ENCODE results near the gene PDE6D. TPM values are rescaled to one million over a fixed set of nuclear protein-coding genes. Genes with fewer than 3 reads are reported as not detected.
"Not testable (repeated sequence)": the region's sequence is repeated elsewhere in the genome, so short reads cannot be mapped to it uniquely, and the experiment has no call there.

PDE6D gene
- total RNA-seq, 2 experiments from 2014 or later: 23.6 to 26.4 TPM

DNA sequence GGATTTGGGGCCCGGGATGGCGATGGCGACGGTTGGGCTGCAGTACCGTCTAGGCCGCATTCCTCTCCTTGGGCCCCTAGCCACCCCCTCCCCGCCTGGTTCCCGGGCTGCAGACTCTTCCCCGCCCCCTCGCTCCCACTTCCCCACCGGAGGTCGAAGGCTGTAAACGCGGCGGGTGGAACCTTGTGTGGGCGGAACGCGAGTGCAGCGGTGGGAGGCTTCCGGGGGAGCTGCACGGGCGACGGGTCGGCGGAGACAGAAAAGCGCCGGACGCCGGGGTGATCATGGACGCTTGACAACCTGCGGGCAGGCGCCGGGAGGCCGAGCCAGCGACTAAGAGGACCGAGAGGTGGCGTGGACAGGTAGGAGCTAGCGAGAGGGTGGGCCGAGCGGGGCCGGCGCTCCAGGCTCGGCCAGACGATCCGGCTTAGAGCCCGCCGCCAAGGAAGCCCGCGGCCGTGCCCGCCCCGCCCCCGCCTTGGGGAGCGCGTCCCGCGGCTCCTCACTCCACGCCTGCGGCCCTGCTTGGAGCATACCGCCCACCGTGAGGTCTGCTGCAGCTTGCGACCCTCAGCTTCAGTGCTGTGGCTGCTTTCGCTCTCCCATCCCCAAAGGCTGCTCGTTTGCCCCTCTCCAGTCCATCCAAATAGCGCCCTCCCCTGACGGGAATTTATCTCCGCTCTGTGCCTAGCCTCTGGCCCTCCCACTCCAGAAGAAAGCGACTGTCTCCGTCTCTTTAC lies 5.3 kb upstream of the PDE6D start, which contains the start of gene COPS7B:
TSS of gene COPS7B (plus strand) at position 269 of the 740 bp plus-strand sequence. CDS start 2,126 bp downstream, outside the sequence.
- DNase-seq: peak; percentile 88
- no peaks in the 10 kb centered on the region for H3K27me3 Mint-ChIP-seq
- H3K4me3 Mint-ChIP-seq: peak within 1 kb of the TSS; percentile 95
- peak within 1 kb of the TSS; percentile 84 for H3K27ac Mint-ChIP-seq
- H3K9me3 Mint-ChIP-seq: no peaks in the 10 kb centered on the region
- H3K36me3 Mint-ChIP-seq: peaks cover 7% of the 10 kb centered on the region
- H3K4me1 Mint-ChIP-seq: peaks cover 52% of the 10 kb centered on the region

DNA sequence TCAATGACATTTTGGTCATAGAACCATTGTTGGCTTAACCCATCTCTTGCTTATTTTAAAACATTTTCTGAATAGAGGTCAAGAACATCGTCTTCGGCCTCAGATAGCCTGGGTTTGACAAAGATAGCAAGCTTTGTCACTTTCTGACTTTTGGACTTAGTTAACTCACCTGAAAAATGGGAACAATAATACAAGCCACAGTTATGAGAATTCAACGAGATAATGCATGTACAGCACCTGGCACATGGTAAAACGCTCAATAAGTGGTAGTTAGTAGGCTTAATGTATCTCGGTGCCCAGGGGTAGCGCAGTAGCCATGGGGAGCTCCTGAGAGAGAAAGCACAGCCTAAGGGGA lies 4.7 kb upstream of the PDE6D start:
- DNase-seq: no peak
- Mint-ChIP-seq H3K9me3 (no peaks in the 10 kb centered on the region), H3K36me3 (peaks cover 7% of the 10 kb centered on the region), H3K27ac (peak overlapping the region; percentile 84), H3K27me3 (no peaks in the 10 kb centered on the region), H3K4me3 (peak overlapping the region; percentile 95), H3K4me1 (peaks cover 52% of the 10 kb centered on the region)

DNA sequence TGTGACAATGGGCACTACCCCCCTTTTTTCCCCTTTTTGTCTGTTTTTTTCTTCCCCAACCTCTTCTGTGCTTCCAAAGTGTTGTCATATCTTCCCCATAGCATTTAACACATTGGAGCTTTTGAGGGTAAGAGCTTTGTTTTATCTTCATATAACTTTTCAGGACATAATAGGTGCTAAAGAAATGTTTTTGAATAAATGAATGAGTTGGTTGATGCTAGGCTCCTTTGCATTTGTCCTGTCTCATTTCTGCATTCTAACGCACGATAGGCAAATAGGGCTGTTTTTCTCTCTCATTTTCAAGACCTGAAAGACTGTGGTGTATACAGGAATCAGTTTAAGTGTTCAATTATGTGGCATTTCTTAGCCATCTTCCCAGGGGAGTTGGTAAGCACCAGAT lies 4.3 kb upstream of the PDE6D start:
- H3K9me3 Mint-ChIP-seq: no peaks in the 10 kb centered on the region
- H3K27ac Mint-ChIP-seq: peak overlapping the region; percentile 84
- H3K4me1 Mint-ChIP-seq: peaks cover 52% of the 10 kb centered on the region
- H3K27me3 Mint-ChIP-seq: no peaks in the 10 kb centered on the region
- peak overlapping the region; percentile 95 for H3K4me3 Mint-ChIP-seq
- no peak for DNase-seq
- H3K36me3 Mint-ChIP-seq: peaks cover 7% of the 10 kb centered on the region

DNA sequence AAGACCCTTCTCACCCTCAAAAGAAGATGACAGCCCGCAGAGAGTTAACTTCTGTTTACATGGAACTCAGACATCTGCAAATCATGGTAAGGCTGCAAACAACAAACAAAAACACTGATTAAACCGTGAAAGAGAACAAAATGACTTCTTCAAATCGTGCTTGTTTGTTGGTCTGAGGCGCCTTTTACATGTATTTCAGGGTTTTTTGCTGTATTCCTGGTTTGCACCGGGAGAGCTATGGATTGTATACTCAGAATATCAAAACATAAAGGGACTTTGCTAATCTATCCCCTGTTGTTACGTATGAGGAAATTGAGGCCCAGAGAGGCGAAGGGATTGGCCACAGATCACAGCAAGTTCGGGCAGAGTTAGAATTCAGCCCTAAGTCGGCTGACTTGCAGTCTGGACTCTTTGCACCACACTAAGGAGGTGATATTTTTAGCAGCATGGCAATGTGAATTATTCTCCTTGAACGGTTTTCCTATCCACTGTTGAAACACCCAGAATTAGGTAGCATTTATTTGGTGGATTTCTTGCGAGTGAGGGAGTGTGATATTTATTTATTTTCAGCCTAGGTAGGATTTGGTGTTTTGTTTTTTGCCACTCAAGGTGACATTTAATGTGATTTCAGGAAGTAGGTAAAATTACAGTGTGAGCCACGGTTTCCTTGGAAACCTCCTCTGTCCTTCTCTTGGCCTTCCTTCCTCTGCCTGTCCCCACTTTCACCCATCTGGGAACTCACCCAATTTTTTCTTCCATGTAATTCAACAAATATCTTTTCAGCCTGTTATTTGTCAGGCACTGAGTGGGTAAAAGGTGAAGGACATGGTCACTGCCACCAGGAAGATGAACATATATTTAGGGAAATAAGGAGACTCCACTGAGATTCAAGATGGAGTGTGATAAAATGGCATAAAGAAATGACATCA lies 980 bp upstream of the PDE6D start:
- Mint-ChIP-seq H3K9me3 (no peaks in the 10 kb centered on the region), H3K36me3 (peaks cover 6% of the 10 kb centered on the region), H3K4me1 (peaks cover 51% of the 10 kb centered on the region), H3K27ac (peak overlapping the region; percentile 93), H3K27me3 (no peaks in the 10 kb centered on the region), H3K4me3 (peak overlapping the region; percentile 87)
- peak; percentile 17 for DNase-seq

DNA sequence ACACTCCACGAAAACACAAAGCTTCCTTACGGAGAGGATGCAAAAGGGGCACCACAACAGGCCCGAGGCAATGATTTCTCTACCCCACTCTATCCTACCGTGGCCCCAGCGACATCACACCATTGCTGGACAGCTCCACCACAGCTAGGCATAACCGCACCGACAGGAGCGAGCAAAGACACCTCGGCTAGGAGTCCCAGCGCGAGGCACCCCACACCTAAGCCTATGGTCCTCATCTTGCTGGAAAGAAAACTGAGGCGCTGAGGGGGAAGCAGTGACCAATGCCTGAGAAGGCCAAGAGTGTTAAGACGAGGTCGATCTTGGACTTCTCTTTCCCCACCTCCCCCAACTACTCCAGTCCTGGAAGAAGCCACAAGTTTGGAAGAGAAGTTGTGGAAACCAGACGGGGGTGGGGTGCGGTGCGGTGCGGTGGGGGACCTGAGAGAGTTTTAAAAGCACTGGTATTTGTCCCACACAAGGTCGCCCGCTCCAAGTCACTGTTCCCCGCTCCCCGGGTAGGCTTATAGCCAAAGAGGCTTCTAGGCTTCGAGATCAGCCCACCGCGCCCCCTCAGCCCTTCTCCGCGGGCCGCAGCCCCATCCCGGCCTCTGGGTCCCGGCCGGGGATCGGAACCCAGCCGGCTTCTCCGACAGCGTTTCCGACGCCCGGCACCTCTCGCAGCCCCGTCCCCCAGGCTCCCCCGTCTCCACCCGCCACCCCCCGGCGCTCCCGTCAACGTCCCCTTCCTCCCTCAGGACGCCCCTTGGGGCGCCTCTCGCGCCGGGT lies 766 bp downstream of the PDE6D start:
- Mint-ChIP-seq H3K27ac (no peak overlapping the region), H3K27me3 (no peaks in the 10 kb centered on the region), H3K4me1 (peaks cover 43% of the 10 kb centered on the region), H3K36me3 (peaks cover 4% of the 10 kb centered on the region), H3K4me3 (peak overlapping the region; percentile 87), H3K9me3 (no peaks in the 10 kb centered on the region)
- peak; percentile 21 for DNase-seq

DNA sequence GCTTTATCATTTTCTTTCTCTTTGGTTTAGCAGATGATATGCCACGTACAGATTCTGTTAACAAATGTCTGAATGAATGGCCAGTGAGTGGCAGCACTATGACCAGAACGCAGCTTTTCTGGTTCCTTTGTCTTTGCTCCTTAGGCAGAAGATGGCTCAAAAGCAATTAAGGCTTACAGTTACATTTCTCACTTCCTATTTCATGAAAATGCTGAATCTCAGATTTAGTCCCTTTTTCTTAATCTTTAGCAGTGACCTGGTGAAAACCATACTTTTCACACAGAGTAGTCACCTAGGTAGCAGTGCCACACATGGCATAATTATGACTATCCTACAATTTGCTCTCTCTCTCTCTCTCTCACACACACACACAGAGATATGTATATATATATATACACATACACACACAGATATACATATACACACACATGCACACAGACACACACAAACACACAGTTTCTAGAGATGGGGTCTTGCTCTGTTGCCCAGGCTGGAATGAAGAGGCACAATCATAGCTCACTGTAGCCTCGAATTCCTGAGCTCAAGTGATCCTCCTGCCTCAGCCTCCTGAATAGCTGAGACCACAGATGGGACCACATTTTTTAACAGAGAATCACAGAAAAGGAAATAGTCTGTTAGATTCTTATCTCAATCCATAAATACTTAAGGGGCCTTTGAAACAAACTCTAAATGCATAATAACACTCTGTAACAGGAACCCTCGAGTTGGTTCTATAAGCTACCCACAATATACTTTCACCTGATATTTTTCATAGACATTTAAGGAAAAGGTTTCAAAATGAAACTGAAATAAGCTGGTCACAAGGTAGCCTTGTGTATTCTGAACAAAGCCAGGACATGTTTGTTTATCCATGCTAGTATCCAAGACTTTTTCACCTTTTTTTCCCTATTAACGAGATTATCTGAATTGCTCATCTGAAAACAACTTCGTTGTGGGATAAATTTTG lies 11.6 kb downstream of the PDE6D start:
- no peaks in the 10 kb centered on the region for H3K36me3 Mint-ChIP-seq
- peaks cover 28% of the 10 kb centered on the region for H3K4me1 Mint-ChIP-seq
- no peak overlapping the region for H3K27ac Mint-ChIP-seq
- DNase-seq: no peak
- H3K4me3 Mint-ChIP-seq: no peak overlapping the region
- H3K27me3 Mint-ChIP-seq: no peaks in the 10 kb centered on the region
- no peaks in the 10 kb centered on the region for H3K9me3 Mint-ChIP-seq

DNA sequence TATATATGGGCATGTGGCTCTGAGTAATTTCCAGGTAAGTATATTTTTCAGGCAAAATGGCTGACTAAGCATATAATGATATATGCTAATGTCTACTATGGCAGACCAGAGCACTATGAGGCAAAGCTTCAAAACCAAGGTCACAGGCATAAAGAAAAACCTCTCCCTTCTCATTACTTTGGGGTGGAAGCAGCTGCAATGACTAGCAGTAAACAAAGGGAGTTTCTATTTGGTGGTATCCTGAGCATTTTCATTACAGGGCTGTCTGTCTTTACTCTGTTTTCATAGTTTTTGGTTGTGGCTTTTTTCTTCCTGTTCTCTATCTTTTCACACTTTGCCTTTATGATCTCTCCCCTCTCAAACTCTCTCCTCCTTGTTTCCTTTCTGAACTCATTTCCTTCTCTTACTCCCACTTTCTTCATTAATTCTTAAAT lies 15.6 kb downstream of the PDE6D start:
- H3K4me3 Mint-ChIP-seq: no peak overlapping the region
- peaks cover 27% of the 10 kb centered on the region for H3K4me1 Mint-ChIP-seq
- H3K9me3 Mint-ChIP-seq: no peaks in the 10 kb centered on the region
- no peaks in the 10 kb centered on the region for H3K36me3 Mint-ChIP-seq
- DNase-seq: no peak
- peak overlapping the region; percentile 7 for H3K27ac Mint-ChIP-seq
- H3K27me3 Mint-ChIP-seq: no peaks in the 10 kb centered on the region

DNA sequence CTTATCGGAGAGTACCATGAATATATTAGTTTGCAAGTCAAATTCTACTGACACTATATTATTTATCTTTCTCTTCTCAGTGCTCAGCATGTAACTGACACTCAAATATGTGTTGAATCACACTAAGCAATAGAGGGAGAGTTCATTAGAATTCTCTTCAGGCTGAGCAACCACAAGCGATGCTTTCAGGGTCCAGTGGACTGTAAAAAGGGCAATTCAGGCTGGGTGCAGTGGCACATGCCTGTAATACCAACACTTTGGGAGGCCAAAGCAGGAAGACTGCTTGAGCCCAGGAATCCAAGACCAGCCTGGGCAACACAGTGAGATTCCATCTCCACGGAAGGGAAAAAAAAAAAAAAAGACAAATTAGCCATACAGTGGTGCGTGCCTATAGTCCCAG lies 16.3 kb downstream of the PDE6D start:
- H3K4me1 Mint-ChIP-seq: peaks cover 24% of the 10 kb centered on the region
- no peak overlapping the region for H3K27ac Mint-ChIP-seq
- H3K9me3 Mint-ChIP-seq: no peaks in the 10 kb centered on the region
- DNase-seq: no peak
- H3K36me3 Mint-ChIP-seq: no peaks in the 10 kb centered on the region
- no peaks in the 10 kb centered on the region for H3K27me3 Mint-ChIP-seq
- H3K4me3 Mint-ChIP-seq: no peak overlapping the region

DNA sequence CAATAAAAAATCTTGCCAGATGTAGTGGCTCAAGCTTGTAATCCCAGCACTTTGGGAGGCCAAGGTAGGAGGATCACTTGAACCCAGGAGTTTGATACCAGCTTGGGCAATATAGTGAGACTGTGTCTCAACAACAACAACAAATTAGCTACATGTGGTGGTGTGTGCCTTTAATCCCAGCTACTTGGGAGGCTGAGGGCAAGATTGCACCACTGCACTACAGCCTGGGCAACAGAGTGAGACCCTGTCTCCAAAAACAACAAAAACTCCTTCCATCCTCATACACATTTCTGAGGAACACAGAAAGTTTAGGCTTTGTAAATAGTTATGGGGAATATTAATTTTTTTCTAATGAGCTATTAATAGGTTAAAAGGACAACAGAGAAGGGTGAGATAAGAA lies 17.0 kb downstream of the PDE6D start:
- Mint-ChIP-seq H3K9me3 (no peaks in the 10 kb centered on the region), H3K27ac (no peak overlapping the region), H3K27me3 (no peaks in the 10 kb centered on the region), H3K36me3 (no peaks in the 10 kb centered on the region), H3K4me1 (peaks cover 18% of the 10 kb centered on the region), H3K4me3 (no peak overlapping the region)
- no peak for DNase-seq

DNA sequence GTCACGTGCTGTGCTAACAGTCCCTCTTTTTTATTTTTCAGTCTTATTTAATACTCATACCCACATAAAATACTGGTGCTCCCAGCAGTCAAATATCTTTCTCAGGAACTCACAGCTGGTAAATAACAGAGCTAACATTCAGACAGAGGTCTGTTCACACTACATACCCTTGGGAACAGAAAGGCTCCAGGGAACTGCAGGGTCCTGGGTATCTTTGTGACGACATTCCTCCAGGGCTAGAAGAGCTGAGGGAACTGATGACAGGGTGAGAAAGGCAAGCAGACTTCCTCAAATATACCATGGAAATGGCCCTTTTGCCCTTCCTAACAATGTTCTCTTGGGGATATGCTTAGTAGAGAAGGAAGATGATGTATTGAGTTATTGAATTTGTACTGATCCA lies 19.3 kb downstream of the PDE6D start:
- H3K36me3 Mint-ChIP-seq: no peaks in the 10 kb centered on the region
- H3K4me3 Mint-ChIP-seq: no peak overlapping the region
- no peak overlapping the region for H3K27ac Mint-ChIP-seq
- H3K27me3 Mint-ChIP-seq: no peaks in the 10 kb centered on the region
- H3K4me1 Mint-ChIP-seq: peaks cover 18% of the 10 kb centered on the region
- H3K9me3 Mint-ChIP-seq: no peaks in the 10 kb centered on the region
- no peak for DNase-seq

DNA sequence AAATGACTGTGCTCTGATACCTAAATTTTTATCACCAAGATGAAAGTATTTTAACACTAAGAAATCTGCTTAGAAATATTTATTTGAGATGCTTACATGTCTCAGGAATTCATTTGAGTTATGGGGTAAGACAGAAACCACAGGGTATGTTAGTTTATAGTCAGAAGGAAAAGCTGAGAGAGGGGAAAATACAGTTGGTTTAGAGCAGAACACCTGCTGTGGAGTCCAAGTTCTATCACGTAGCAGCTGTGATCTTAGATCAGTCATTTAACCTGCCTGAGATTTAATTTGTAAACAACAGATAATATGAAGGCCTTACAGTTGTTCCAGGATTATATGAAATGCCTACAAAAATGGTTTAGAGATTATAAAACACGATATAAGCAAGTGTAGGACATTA lies 29.0 kb downstream of the PDE6D start:
- DNase-seq: no peak
- H3K4me1 Mint-ChIP-seq: no peaks in the 10 kb centered on the region
- H3K36me3 Mint-ChIP-seq: no peaks in the 10 kb centered on the region
- H3K9me3 Mint-ChIP-seq: no peaks in the 10 kb centered on the region
- no peak overlapping the region for H3K27ac Mint-ChIP-seq
- no peaks in the 10 kb centered on the region for H3K27me3 Mint-ChIP-seq
- H3K4me3 Mint-ChIP-seq: no peak overlapping the region

DNA sequence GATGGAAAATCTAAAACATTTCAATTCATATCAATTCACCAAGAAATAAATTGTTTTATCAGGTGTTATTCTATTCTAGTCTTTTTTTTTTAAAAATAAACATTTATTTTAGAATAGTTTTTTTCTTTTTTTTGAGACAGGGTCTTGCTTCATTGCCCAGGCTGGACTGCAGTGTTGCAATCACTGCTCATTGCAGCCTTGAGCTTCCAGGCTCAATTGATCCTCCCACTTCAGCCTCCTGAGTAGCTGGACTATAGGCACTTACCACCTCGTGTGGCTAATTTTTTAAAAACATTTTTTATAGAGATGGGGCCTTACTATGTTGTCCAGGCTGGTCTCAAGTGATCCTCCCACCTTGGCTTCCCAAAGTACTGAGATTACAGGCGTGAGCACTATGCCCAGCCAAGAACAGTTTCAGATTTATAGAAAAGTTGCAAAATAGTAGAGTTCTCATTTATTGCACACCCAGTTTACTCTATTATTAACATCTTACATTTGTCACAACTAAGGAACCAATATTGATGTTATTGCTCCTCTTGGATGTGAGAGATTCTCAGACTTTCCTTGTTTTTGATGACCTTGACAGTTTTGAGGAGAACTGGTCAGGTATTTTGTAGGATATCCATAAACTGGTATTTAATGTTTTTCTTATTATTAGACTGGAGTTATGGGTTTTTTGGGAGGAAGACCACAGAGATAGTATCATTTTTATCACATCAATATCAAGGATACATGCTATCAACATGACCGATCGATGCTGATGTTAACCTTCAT lies 29.9 kb downstream of the PDE6D start:
- no peaks in the 10 kb centered on the region for H3K36me3 Mint-ChIP-seq
- H3K9me3 Mint-ChIP-seq: no peaks in the 10 kb centered on the region
- no peaks in the 10 kb centered on the region for H3K4me1 Mint-ChIP-seq
- no peak overlapping the region for H3K27ac Mint-ChIP-seq
- no peak overlapping the region for H3K4me3 Mint-ChIP-seq
- H3K27me3 Mint-ChIP-seq: no peaks in the 10 kb centered on the region
- DNase-seq: no peak

DNA sequence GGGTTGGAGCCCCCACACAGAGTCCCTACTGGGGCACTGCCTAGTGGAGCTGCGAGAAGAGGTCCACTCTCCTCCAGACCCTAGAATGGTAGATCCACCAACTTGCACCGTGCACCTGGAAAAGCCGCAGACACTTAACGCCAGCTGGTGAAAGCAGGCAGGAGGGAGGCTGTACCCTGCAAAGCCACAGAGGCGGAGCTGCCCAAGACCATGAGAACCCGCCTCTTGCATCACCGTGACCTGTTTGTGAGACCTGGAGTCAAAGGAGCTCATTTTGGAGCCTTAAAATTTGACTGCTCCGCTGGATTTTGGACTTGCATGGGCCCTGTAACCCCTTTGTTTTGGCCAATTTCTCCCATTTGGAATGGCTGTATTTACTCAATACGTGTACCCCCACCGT lies 32.1 kb downstream of the PDE6D start:
- not testable (repeated sequence) for H3K9me3 Mint-ChIP-seq, H3K27ac Mint-ChIP-seq, H3K4me1 Mint-ChIP-seq, H3K4me3 Mint-ChIP-seq, H3K36me3 Mint-ChIP-seq, H3K27me3 Mint-ChIP-seq
- peak; percentile 3 for DNase-seq

Measured in activated naive CD8-positive, alpha-beta T cell treated with anti-CD3 and anti-CD28 coated beads for 36 hours (primary cell).